Measurements from ENCODE around the gene MIOX.
A peak's percentile ranks its signal among the peaks of the same experiment; 100 is the strongest.

Gene MIOX

GRCh38 chr22:50500452-50500851 lies 13.8 kb downstream of the MIOX start:
- Histone ChIP-seq H3K27me3 (ENCODE audit: insufficient read depth, low read depth, severe bottlenecking) (no peaks in the 10 kb centered on the region), H3K27ac (no peak overlapping the region), H3K36me3 (peaks cover 24% of the 10 kb centered on the region), H3K4me3 (ENCODE audit: low read depth, low read length) (no peak overlapping the region), H3K9me3 (ENCODE audit: severe bottlenecking) (no peaks in the 10 kb centered on the region)
- DNase-seq = no peak
- no peak for TF ChIP-seq CTCF (IDR thresholded peaks at IDR 0.05; ENCODE audit: low read depth, low read length)

GRCh38 chr22:50502096-50502495 lies 15.4 kb downstream of the MIOX start:
- Histone ChIP-seq H3K27ac (no peak overlapping the region), H3K27me3 (ENCODE audit: insufficient read depth, low read depth, severe bottlenecking) (no peaks in the 10 kb centered on the region), H3K9me3 (ENCODE audit: severe bottlenecking) (no peaks in the 10 kb centered on the region), H3K36me3 (peaks cover 32% of the 10 kb centered on the region), H3K4me3 (ENCODE audit: low read depth, low read length) (no peak overlapping the region)
- TF ChIP-seq CTCF (IDR thresholded peaks at IDR 0.05; ENCODE audit: low read depth, low read length) = no peak
- DNase-seq = no peak

- Histone ChIP-seq H3K4me3 (ENCODE audit: low read depth, low read length) (no peak overlapping the region), H3K9me3 (ENCODE audit: severe bottlenecking) (no peaks in the 10 kb centered on the region), H3K27me3 (ENCODE audit: insufficient read depth, low read depth, severe bottlenecking) (no peaks in the 10 kb centered on the region), H3K36me3 (peaks cover 32% of the 10 kb centered on the region), H3K27ac (no peak overlapping the region)
- no peak for TF ChIP-seq CTCF (IDR thresholded peaks at IDR 0.05; ENCODE audit: low read depth, low read length)
- DNase-seq = no peak
These were observed 16.2 kb downstream of the MIOX start for GRCh38 chr22:50502628-50503474.

GRCh38 chr22:50503475-50504145 lies 17.0 kb downstream of the MIOX start:
- Histone ChIP-seq H3K27ac (no peak overlapping the region), H3K4me3 (ENCODE audit: low read depth, low read length) (no peak overlapping the region), H3K27me3 (ENCODE audit: insufficient read depth, low read depth, severe bottlenecking) (no peaks in the 10 kb centered on the region), H3K9me3 (ENCODE audit: severe bottlenecking) (no peaks in the 10 kb centered on the region), H3K36me3 (peaks cover 32% of the 10 kb centered on the region)
- DNase-seq = no peak
- TF ChIP-seq CTCF (IDR thresholded peaks at IDR 0.05; ENCODE audit: low read depth, low read length) = 0 out of 2 replicates have a peak, but pooled peaks have one; percentile 20

GRCh38 chr22:50504369-50505211 lies 17.9 kb downstream of the MIOX start:
- DNase-seq = no peak
- Histone ChIP-seq H3K4me3 (ENCODE audit: low read depth, low read length) (no peak overlapping the region), H3K27me3 (ENCODE audit: insufficient read depth, low read depth, severe bottlenecking) (no peaks in the 10 kb centered on the region), H3K9me3 (ENCODE audit: severe bottlenecking) (no peaks in the 10 kb centered on the region), H3K36me3 (peaks cover 37% of the 10 kb centered on the region), H3K27ac (no peak overlapping the region)
- no peak for TF ChIP-seq CTCF (IDR thresholded peaks at IDR 0.05; ENCODE audit: low read depth, low read length)
